SU-DHL-6 (cell line): ENCODE data around the gene AATF.
A peak's percentile ranks its signal among the peaks of the same experiment; 100 is the strongest.

ENCODE experiments used
- H2AFZ ChIP-seq: fragments of 200-600 bp; sonication (generic); 2 replicates; pipeline ENCODE4 v1.6.1; 2014; ENCODE audit warnings: low read depth, mild to moderate bottlenecking, moderate library complexity, mixed read lengths, antibody characterized with exemption, low read length; ENCODE audit not compliant: severe bottlenecking
- H3F3A ChIP-seq: fragments of 200-600 bp; shearing (Covaris generic); 2 replicates; pipeline ENCODE4 v1.6.0; 2016; ENCODE audit warnings: antibody characterized with exemption, mild to moderate bottlenecking; ENCODE audit not compliant: insufficient read depth
- H3K27ac ChIP-seq: fragments of 200-600 bp; sonication (generic); 2 replicates; pipeline ENCODE4 v1.5.1; 2016; ENCODE audit warnings: low read depth, mild to moderate bottlenecking, low read length, moderate library complexity, mixed read lengths
- H3K27me3 ChIP-seq: fragments of 200-600 bp; sonication (generic), shearing (Covaris generic); 2 replicates; pipeline ENCODE4 v1.6.0; 2014; ENCODE audit warnings: mild to moderate bottlenecking, low read length
- H3K36me3 ChIP-seq: fragments of 200-600 bp; sonication (generic); 2 replicates; pipeline ENCODE4 v1.6.1; 2014; ENCODE audit warnings: mild to moderate bottlenecking, low read length, mixed read lengths
- H3K4me2 ChIP-seq: fragments of 300-600, 200-600 bp; shearing (Covaris generic), sonication (generic); 2 replicates; pipeline ENCODE4 v1.6.0; 2014; ENCODE audit warnings: low read length, low read depth, mild to moderate bottlenecking; ENCODE audit not compliant: poor library complexity, severe bottlenecking
- H3K4me3 ChIP-seq: fragments of 200-600 bp; sonication (generic); 2 replicates; pipeline ENCODE4 v1.5.1; 2014; ENCODE audit warnings: antibody characterized with exemption, low read length, mild to moderate bottlenecking, mixed read lengths; ENCODE audit not compliant: insufficient read depth, poor library complexity, severe bottlenecking
- H3K79me2 ChIP-seq: fragments of 200-600 bp; sonication (generic); 2 replicates; pipeline ENCODE4 v1.6.1; 2014; ENCODE audit warnings: mild to moderate bottlenecking, low read length, moderate library complexity; ENCODE audit not compliant: insufficient read depth
- H3K9ac ChIP-seq: fragments of 200-600 bp; sonication (generic); 2 replicates; pipeline ENCODE4 v1.7.0; 2014; ENCODE audit warnings: mild to moderate bottlenecking, low read length
- H3K9me2 ChIP-seq: fragments of 200-600 bp; sonication (generic); replicated peaks from 2 replicates; pipeline ENCODE4 v1.6.1; 2014; ENCODE audit warnings: low read length; ENCODE audit not compliant: insufficient read depth
- H3K9me3 ChIP-seq: fragments of 200-600 bp; sonication (generic); 2 replicates; pipeline ENCODE4 v1.6.1; 2014; ENCODE audit warnings: low read length, mixed read lengths; ENCODE audit not compliant: insufficient read depth
- H4K20me1 ChIP-seq: fragments of 200-600 bp; sonication (generic); 2 replicates; pipeline ENCODE4 v1.6.1; 2014; ENCODE audit warnings: low read depth, mild to moderate bottlenecking, antibody characterized with exemption, low read length, moderate library complexity, mixed read lengths
- CTCF ChIP-seq: fragments of 200-600 bp; sonication (generic); IDR thresholded peaks from one replicate; pipeline ENCODE4 v1.5.1; 2017; ENCODE audit warnings: antibody characterized with exemption, mild to moderate bottlenecking, low read length, moderate library complexity; ENCODE audit not compliant: insufficient read depth, poor library complexity, severe bottlenecking
- EZH2phosphoT487 ChIP-seq: fragments of 200-600 bp; sonication (generic), shearing (Covaris generic); conservative IDR thresholded peaks from 2 replicates; pipeline ENCODE4 v1.6.1; 2018; ENCODE audit warnings: mild to moderate bottlenecking, antibody characterized with exemption, low read length, moderate library complexity, mixed read lengths

AATF gene

GRCh38 chr17:36948717-36949460, at the start of gene AATF:
AATF (plus strand) TSS chr17:36948954; CDS start chr17:36949126, 172 bp downstream.
- Histone ChIP-seq H2AFZ (peak within 1 kb of the TSS; percentile 90), H3K27ac (peak within 1 kb of the TSS; percentile 62), H3K4me2 (peak within 1 kb of the TSS; percentile 90), H3K27me3 (no peaks in the 10 kb centered on the region), H3K9me2 (no peaks in the 10 kb centered on the region), H3K79me2 (peaks cover 38% of the 10 kb centered on the region), H3K4me3 (peak within 1 kb of the TSS; percentile 63), H3K9ac (peak within 1 kb of the TSS; percentile 75), H3F3A (no peaks in the 10 kb centered on the region), H3K9me3 (no peaks in the 10 kb centered on the region), H3K36me3 (peaks cover 11% of the 10 kb centered on the region; the same call in 1 of the 2 replicates), H4K20me1 (peaks cover 3% of the 10 kb centered on the region; the same call in 1 of the 2 replicates)
- TF ChIP-seq CTCF (no peak), EZH2phosphoT487 (no peak)

- H3K9me2 ChIP-seq = no peaks in the 10 kb centered on the region
- no peak overlapping the region for H3K4me3 ChIP-seq
- TF ChIP-seq CTCF (no peak), EZH2phosphoT487 (no peak)
- H3K27ac ChIP-seq = no peak overlapping the region
- H3F3A ChIP-seq = no peaks in the 10 kb centered on the region
- no peaks in the 10 kb centered on the region for H4K20me1 ChIP-seq
- H3K9ac ChIP-seq = no peak overlapping the region
- no peaks in the 10 kb centered on the region for H3K9me3 ChIP-seq
- no peak overlapping the region for H2AFZ ChIP-seq
- no peaks in the 10 kb centered on the region for H3K27me3 ChIP-seq
- no peaks in the 10 kb centered on the region for H3K79me2 ChIP-seq
- H3K4me2 ChIP-seq = no peak overlapping the region
- no peaks in the 10 kb centered on the region for H3K36me3 ChIP-seq
These were observed 49.2 kb upstream of the AATF start for GRCh38 chr17:36899250-36900159.

GRCh38 chr17:36900160-36900512, 48.6 kb upstream of the AATF start:
- no peak overlapping the region for H3K4me3 ChIP-seq
- H3K9ac ChIP-seq = no peak overlapping the region
- no peaks in the 10 kb centered on the region for H3K79me2 ChIP-seq
- TF ChIP-seq EZH2phosphoT487 = no peak
- H3F3A ChIP-seq = no peaks in the 10 kb centered on the region
- H3K9me2 ChIP-seq = no peaks in the 10 kb centered on the region
- H3K27ac ChIP-seq = no peak overlapping the region
- H3K27me3 ChIP-seq = no peaks in the 10 kb centered on the region
- no peaks in the 10 kb centered on the region for H3K36me3 ChIP-seq
- H3K4me2 ChIP-seq = no peak overlapping the region
- no peaks in the 10 kb centered on the region for H4K20me1 ChIP-seq
- no peak overlapping the region for H2AFZ ChIP-seq
- no peaks in the 10 kb centered on the region for H3K9me3 ChIP-seq
